ENCODE data around the gene KRTAP10-2.
"Not testable (repeated sequence)": the region's sequence is repeated elsewhere in the genome, so short reads cannot be mapped to it uniquely, and the experiment has no call there.

Gene KRTAP10-2, protein sequence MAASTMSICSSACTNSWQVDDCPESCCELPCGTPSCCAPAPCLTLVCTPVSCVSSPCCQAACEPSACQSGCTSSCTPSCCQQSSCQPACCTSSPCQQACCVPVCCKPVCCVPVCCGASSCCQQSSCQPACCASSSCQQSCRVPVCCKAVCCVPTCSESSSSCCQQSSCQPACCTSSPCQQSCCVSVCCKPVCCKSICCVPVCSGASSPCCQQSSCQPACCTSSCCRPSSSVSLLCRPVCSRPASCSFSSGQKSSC

DNA sequence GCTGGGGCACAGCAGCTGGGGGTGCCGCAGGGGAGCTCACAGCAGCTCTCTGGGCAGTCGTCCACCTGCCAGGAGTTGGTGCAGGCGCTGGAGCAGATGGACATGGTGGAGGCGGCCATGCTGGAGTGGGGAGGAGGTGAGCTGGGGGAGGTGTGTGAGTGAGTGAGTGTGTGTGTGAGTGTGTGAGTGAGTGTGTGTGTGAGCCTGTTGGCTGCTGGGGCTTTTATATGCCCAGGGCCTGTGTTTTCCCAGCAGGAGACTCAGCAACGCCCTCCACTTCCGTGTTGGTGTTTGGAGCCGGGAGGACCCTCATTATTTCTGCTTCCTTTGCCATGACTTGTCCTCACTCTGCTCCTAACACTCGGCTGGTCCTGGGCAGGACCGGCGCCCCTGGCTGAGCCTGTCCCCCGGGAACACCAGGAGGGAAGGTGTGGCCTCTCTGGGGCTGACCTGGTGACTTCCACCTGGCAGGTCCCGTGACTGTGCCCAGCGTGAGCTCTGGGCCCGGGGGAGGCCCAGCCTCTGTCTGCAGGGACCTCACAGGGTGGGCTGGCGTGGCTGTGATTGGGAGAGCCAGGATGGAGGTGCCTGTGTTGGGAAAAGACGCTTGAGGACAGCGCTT is at the start of gene KRTAP10-2:
Gene KRTAP10-2, minus strand, starts transcription at position 166 of the 622 bp plus-strand sequence. Its CDS starts 47 bp downstream, at position 119.
- no peak for DNase-seq (ENCODE audit: low read depth)

- not testable (repeated sequence) for DNase-seq (ENCODE audit: low read depth)
These were observed 49.8 kb upstream of the KRTAP10-2 start for GRCh38 chr21:44601091-44601490.

- DNase-seq (ENCODE audit: low read depth) = not testable (repeated sequence)
These were observed 49.0 kb upstream of the KRTAP10-2 start, which contains the start of gene KRTAP10-7 for GRCh38 chr21:44600118-44600978. KRTAP10-7 (plus strand) TSS chr21:44600597; CDS start chr21:44600622, 25 bp downstream.

- no peak for DNase-seq (ENCODE audit: low read depth)
These were observed 48.1 kb upstream of the KRTAP10-2 start for GRCh38 chr21:44599264-44600029.

DNA sequence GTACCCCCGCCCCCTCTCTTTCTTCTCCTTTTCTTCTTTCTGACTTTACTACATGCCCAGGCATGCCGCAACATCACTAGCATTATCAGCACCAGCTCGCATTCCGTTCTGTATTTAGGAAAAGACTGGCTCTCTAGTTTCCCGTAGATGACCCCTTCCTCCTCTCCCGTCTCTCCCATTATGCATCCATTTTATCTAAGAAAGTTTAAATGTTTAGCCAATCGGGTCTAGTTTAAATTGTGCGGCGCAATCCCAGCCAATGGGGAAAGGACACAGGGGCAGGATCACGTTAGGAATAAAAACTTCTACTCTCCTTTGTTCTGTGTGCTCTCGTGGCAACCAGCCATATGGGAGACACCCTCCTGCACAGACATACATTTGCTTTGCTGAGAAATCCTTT is 46.8 kb upstream of the KRTAP10-2 start:
- DNase-seq (ENCODE audit: low read depth) = no peak

- no peak for DNase-seq (ENCODE audit: low read depth)
These were observed 44.9 kb upstream of the KRTAP10-2 start for GRCh38 chr21:44596068-44596725.

DNA sequence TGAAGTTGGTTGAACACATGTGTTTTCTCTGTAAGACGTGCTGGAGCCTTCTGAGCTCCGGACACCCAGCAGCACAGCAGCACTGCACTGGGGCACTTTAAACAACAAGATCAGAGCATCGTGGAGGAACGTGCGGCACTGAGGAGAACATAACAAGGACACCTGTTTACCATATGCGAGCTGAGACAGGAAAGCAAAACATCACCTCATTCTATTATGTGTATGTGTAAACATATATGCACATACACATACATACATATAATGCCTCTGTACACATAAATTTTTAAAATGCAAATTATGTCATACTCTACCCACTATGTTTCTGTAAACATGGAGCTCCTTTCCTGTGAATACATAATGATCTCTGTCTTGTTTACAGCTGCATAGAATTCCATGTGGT is 44.2 kb upstream of the KRTAP10-2 start:
- no peak for DNase-seq (ENCODE audit: low read depth)

GRCh38 chr21:44594406-44594916 is 43.2 kb upstream of the KRTAP10-2 start:
- no peak for DNase-seq (ENCODE audit: low read depth)

DNA sequence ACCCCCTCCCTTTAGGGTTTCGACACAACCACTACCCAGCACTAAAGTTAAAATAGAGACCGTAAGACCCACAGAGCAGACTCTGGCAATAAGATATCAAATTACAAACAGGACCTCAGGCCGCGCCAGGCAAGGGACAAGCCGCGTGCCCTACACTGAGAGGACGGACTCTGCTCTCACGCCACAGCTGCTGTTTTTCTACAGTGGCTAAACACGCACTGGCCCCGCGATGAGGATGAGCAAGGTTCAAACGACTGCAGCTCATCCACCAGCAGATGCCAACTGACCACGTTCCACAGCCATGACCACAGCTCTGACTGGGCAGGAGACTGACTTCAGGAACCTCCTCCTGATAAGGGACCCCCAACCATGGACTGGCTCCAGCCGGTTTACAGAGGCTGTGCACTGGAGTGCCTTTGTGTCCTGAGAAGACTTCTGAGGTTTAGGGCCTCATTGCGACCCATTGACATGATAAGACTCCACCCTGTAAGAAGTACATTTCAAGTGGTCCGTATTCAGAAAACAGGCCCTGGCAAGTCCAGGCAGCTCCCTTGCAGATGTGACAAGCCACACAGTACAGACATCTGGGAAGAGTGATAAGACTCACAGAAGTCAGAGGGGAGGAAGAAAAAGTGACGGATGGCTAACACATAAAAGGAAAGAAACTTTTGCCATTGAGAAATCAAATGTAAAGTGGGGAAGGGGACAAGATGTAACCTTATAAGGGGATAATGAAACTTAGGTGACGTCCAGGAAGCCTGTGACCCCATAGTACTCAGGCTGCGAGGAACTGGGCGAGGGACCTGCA is 42.5 kb upstream of the KRTAP10-2 start:
- no peak for DNase-seq (ENCODE audit: low read depth)

- DNase-seq (ENCODE audit: low read depth) = no peak
These were observed 41.4 kb upstream of the KRTAP10-2 start, which contains the start of gene KRTAP10-6 for GRCh38 chr21:44592446-44593311. KRTAP10-6 (minus strand) TSS chr21:44592505; CDS start chr21:44592484, 21 bp downstream.

GRCh38 chr21:44591801-44592130 is 40.5 kb upstream of the KRTAP10-2 start:
- not testable (repeated sequence) for DNase-seq (ENCODE audit: low read depth)

DNA sequence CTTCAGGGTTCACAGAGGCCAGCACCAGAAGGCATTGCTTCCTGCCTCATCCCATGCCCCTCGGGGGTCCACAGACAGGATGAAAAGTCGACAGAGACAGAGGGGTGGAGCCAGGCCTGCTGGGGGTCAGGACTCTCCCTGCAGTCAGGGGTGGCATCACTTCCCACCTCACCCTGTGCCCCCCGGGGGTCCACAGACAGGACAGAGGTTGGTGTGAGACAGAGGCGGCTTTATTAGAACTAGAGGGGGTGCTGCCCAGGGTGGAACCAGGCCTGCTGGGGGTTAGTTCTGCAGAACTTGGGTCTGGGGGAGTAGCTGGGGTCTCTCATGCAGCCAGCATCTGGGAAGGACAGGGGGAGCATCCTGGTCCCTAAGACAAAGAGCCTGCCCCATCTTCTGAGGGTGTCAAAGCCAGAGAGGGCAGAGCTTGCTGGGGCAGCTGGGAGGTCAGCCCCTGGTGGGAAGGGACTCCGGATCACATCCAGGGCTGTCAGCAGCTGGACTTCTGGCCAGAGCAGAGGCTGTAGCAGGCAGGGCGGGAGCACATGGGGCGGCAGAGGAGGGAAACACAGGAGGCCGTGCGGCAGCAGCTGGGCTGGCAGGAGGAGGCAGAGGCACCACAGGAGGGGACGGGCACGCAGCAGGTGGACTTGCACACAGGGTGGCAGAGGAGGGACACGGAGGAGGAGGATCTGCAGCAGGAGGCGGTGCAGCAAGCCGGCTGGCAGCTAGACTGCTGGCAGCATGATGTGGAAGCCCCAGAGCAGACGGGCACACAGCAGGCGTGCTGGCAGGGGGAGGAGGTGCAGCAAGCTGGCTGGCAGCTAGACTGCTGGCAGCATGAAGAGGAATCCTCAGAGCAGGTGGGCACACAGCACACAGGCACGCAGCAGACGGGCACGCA is 39.8 kb upstream of the KRTAP10-2 start:
- DNase-seq (ENCODE audit: low read depth) = not testable (repeated sequence)

GRCh38 chr21:44590311-44590721 is 39.0 kb upstream of the KRTAP10-2 start:
- DNase-seq (ENCODE audit: low read depth) = no peak

- DNase-seq (ENCODE audit: low read depth) = no peak
These were observed 38.4 kb upstream of the KRTAP10-2 start for GRCh38 chr21:44589586-44590305.

DNA sequence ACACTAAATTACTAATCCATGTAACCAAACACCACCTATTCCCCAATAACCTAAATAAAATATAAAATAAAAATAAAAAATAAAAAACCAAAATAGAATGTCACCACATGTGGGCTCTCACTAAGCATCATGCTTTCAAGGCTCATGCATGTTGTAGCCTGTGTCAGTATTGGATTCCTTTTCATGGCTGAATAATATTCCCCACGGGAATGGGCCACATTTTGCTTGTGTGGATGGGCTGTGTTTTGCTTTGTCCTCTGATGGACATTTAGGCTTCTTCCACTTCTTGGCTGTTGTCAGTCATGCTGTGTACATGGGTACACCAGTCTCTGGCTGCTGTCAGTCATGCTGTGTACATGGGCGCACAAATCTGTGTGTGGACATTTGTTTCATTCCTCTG is 37.8 kb upstream of the KRTAP10-2 start:
- DNase-seq (ENCODE audit: low read depth) = no peak

GRCh38 chr21:44585892-44586291 is 34.6 kb upstream of the KRTAP10-2 start:
- DNase-seq (ENCODE audit: low read depth) = no peak

- DNase-seq (ENCODE audit: low read depth) = no peak
These were observed 32.5 kb upstream of the KRTAP10-2 start for GRCh38 chr21:44583800-44584147.

Measured in activated T-cell treated with anti-CD3 and anti-CD28 coated beads for 1 hour (primary cell).